GM12878 (cell line): Measurements from ENCODE around the gene HMCN2. TPM values are rescaled to one million over a fixed set of nuclear protein-coding genes. Genes with fewer than 3 reads are reported as not detected.

ENCODE experiments used
- ATAC-seq: fragments of 200-7000 bp; cut with Tn5 transposase; 3 replicates; pipeline ENCODE4 v1.9.1; 2020; ENCODE audit warnings: mild to moderate bottlenecking, moderate library complexity
- BruUV-seq: library from RNA; stranded (reverse); fragments of 400-500 nt; replicated peaks from 2 replicates; lab custom pipeline; 2021; lab: Mats Ljungman, UMichigan
- CTCF ChIA-PET: fragments of 300-600 bp; sonication (Branson Sonifier 250); formaldehyde crosslinking; extraction: SDS; loops from one replicate; lab custom pipeline; 2021; ENCODE audit warnings: inconsistent platforms; lab: Yijun Ruan, JAX
- POLR2A ChIA-PET: fragments of 350-600 bp; formaldehyde crosslinking; extraction: SDS; loops from one replicate; lab custom pipeline; 2021; ENCODE audit warnings: inconsistent platforms; lab: Charles Lee
- RAD21 ChIA-PET: fragments of 300-600 bp; sonication (Branson Sonifier 250); formaldehyde crosslinking; loops from one replicate; lab custom pipeline; 2023; ENCODE audit warnings: antibody characterized with exemption; ENCODE audit not compliant: unreplicated experiment; lab: Charles Lee
- SMC1A ChIA-PET: fragments of 300-600 bp; sonication (Branson Sonifier 250); formaldehyde crosslinking; loops from one replicate; lab custom pipeline; 2023; ENCODE audit not compliant: unreplicated experiment, uncharacterized antibody; lab: Charles Lee
- DNase-seq: peaks from one replicate; pipeline ENCODE4 v3.0.0-alpha.2; 2011; ENCODE audit warnings: low read depth, low spot score
- FAIRE-seq: peaks from 3 replicates; lab custom pipeline; 2011; peaks lifted over from hg19 to GRCh38; lab: Jason Lieb, UNC
- H2AFZ ChIP-seq: 2 replicates; pipeline ENCODE4 v1.6.0; 2011; ENCODE audit warnings: low read depth, low read length, control low read depth; ENCODE audit not compliant: control insufficient read depth
- H3K27ac ChIP-seq: 2 replicates; pipeline ENCODE4 v1.5.1; 2011; ENCODE audit warnings: control low read depth; ENCODE audit not compliant: control insufficient read depth, insufficient read depth
- H3K27me3 ChIP-seq, 2 experiments: replicated peaks in 1 of 2; 2 replicates each; pipeline versions ENCODE4 v1.6.0 to v1.6.1; 2011; ENCODE audit warnings: low read length in 1 of 2; ENCODE audit not compliant: control insufficient read depth in 2 of 2, insufficient read depth in 2 of 2
- H3K36me3 ChIP-seq, 2 experiments: 2 replicates each; pipeline ENCODE4 v1.5.1; 2011; ENCODE audit warnings: low read length in 1 of 2; ENCODE audit not compliant: control insufficient read depth in 2 of 2, insufficient read depth in 2 of 2
- H3K4me1 ChIP-seq: 2 replicates; pipeline ENCODE4 v1.6.1; 2011; ENCODE audit warnings: mild to moderate bottlenecking, low read length, moderate library complexity, mixed read lengths; ENCODE audit not compliant: control insufficient read depth, insufficient read depth
- H3K4me2 ChIP-seq: 2 replicates; pipeline ENCODE4 v1.6.0; 2011; ENCODE audit warnings: control low read depth; ENCODE audit not compliant: control insufficient read depth, insufficient read depth
- H3K4me3 ChIP-seq: fragments of 200-600 bp; sonication (generic); 2 replicates; pipeline ENCODE4 v1.5.1; 2016
- H3K79me2 ChIP-seq: 2 replicates; pipeline ENCODE4 v1.6.0; 2011; ENCODE audit warnings: low read length; ENCODE audit not compliant: control insufficient read depth, insufficient read depth
- H3K9ac ChIP-seq: 2 replicates; pipeline ENCODE4 v1.8.0; 2011; ENCODE audit warnings: low read length, control low read depth, mixed read lengths; ENCODE audit not compliant: control insufficient read depth, insufficient read depth
- H3K9me3 ChIP-seq: replicated peaks from 3 replicates; pipeline ENCODE4 v1.5.1; 2011; ENCODE audit warnings: mild to moderate bottlenecking, low read length; ENCODE audit not compliant: control insufficient read depth, insufficient read depth
- H4K20me1 ChIP-seq: 2 replicates; pipeline ENCODE4 v1.6.0; 2011; ENCODE audit not compliant: control insufficient read depth, insufficient read depth
- ATF3 ChIP-seq: IDR thresholded peaks from 2 replicates; pipeline ENCODE4 v1.6.1; 2011; ENCODE audit warnings: low read depth, mild to moderate bottlenecking, low read length, moderate library complexity, borderline replicate concordance; ENCODE audit errors: extremely low read depth
- ATF7 ChIP-seq: fragments of 450-650 bp; IDR thresholded peaks from 2 replicates; pipeline ENCODE4 v1.6.1; 2016; ENCODE audit warnings: low read depth, mild to moderate bottlenecking
- CBX5 ChIP-seq: sonication (generic); IDR thresholded peaks from 2 replicates; pipeline ENCODE4 v1.6.1; 2016; ENCODE audit warnings: low read depth, moderate library complexity, mild to moderate bottlenecking, inconsistent platforms
- ESRRA ChIP-seq: IDR thresholded peaks from 2 replicates; pipeline ENCODE4 v1.6.1; 2012; ENCODE audit warnings: mild to moderate bottlenecking, low read length, improper control_type of control experiment
- JUND ChIP-seq: IDR thresholded peaks from 2 replicates; pipeline ENCODE4 v1.6.1; 2012; ENCODE audit warnings: low read depth, mild to moderate bottlenecking, low read length, improper control_type of control experiment, moderate library complexity
- KDM1A ChIP-seq: fragments of 200-600 bp; sonication (generic); IDR thresholded peaks from 2 replicates; pipeline ENCODE4 v1.6.1; 2016; ENCODE audit warnings: borderline replicate concordance
- MXI1 ChIP-seq: fragments of 150-350 bp; IDR thresholded peaks from 2 replicates; pipeline ENCODE4 v1.6.1; 2011; ENCODE audit warnings: low read depth, mild to moderate bottlenecking, inconsistent platforms, low read length, improper control_type of control experiment
- SMAD1 ChIP-seq: fragments of 450-650 bp; IDR thresholded peaks from 2 replicates; pipeline ENCODE4 v1.6.1; 2018; ENCODE audit warnings: mild to moderate bottlenecking, low read depth; ENCODE audit not compliant: partially characterized antibody
- SREBF1 ChIP-seq: IDR thresholded peaks from 2 replicates; pipeline ENCODE4 v1.6.1; 2012; ENCODE audit warnings: mild to moderate bottlenecking, low read length
- TARDBP ChIP-seq: IDR thresholded peaks from 2 replicates; pipeline ENCODE4 v1.6.1; 2016; ENCODE audit warnings: borderline replicate concordance
- TCF7 ChIP-seq: IDR thresholded peaks from 2 replicates; pipeline ENCODE4 v1.6.1; 2014; ENCODE audit warnings: antibody characterized with exemption, borderline replicate concordance
- ZBTB4 ChIP-seq: fragments of 450-650 bp; formaldehyde crosslinking; IDR thresholded peaks from 2 replicates; pipeline ENCODE4 v1.4.0; 2022; ENCODE audit warnings: mild to moderate bottlenecking, moderate library complexity
- ZNF592 ChIP-seq: fragments of 450-650 bp; IDR thresholded peaks from 2 replicates; pipeline ENCODE4 v1.6.1; 2017; ENCODE audit warnings: mild to moderate bottlenecking, moderate library complexity
- WGBS: methylation state at CpG from one replicate; pipeline ENCODE4 v1.1.6; 2016; ENCODE audit warnings: low lambda C conversion rate; ENCODE audit not compliant: insufficient replicate concordance, insufficient coverage; ENCODE audit errors: missing lambda C conversion rate; 5-methylcytosine and 5-hydroxymethylcytosine counted together
- in situ Hi-C: fragments of 300-500 bp; cut with MboI; formaldehyde crosslinking; loops from 9 replicates; pipeline ENCODE4 v1.14.3; 2018; ENCODE audit warnings: mixed read lengths
- intact Hi-C: fragments of 100-400 bp; cut with micrococcal nuclease; formaldehyde crosslinking; loops from one replicate; pipeline ENCODE4 v1.14.2; 2022; ENCODE audit not compliant: unreplicated experiment
- polyA plus RNA-seq, 11 experiments: library from polyadenylated mRNA; depleted of rRNA in 4 of 11; unstranded in 6 of 11; stranded (reverse) in 5 of 11; fragments of >200 nt; fragmentation: Nextera tagmentation in 4 of 11; fragmentation: Illumina TruSeq in 1 of 11; extraction: Ambion mirVana in 4 of 11; extraction: Trizol in 1 of 11; gene quantifications; 1 replicate in 1 of 11; 2 replicates in 10 of 11; pipeline versions ENCODE4 v1.2.1 to v1.2.3, GENCODE V29; 2011 to 2016; ENCODE audit warnings: inconsistent platforms in 2 of 11, missing spikeins in 2 of 11, low read depth in 1 of 11
- total RNA-seq, 4 experiments: library from RNA; depleted of rRNA in 3 of 4; stranded (reverse); fragments of >200 nt in 3 of 4; fragmentation: Illumina TruSeq in 1 of 4; extraction: Trizol in 1 of 4; gene quantifications; 2 replicates each; pipeline versions ENCODE4 v1.2.1 to v1.2.3, GENCODE V29; 2013 to 2021

HMCN2 gene
- total and polyA plus RNA-seq, 10 of the 15 experiments (the other 5 are each of a cell fraction or from before 2014, with no cell fraction given): 0.04 TPM; not detected in 9

GRCh38 chr9:130284690-130285089, 19.1 kb downstream of the HMCN2 start:
- no peaks in the 10 kb centered on the region for H3K36me3 ChIP-seq
- no peak for FAIRE-seq
- ChIA-PET POLR2A (no interaction called here), RAD21 (no interaction called here), CTCF (interaction anchor here (0.6 kb wide), 1 partner anchor 1316 kb away, joined by 3 read pairs; no protein-coding TSS in a partner anchor)
- no TSS peak for BruUV-seq
- H3K4me2 ChIP-seq: no peak overlapping the region
- no peak overlapping the region for H3K27ac ChIP-seq
- H3K4me1 ChIP-seq: no peaks in the 10 kb centered on the region
- H3K9ac ChIP-seq: no peak overlapping the region
- H3K27me3 ChIP-seq: no peaks in the 10 kb centered on the region; a peak in 3 of 4 replicates
- no peak overlapping the region for H2AFZ ChIP-seq
- no peaks in the 10 kb centered on the region for H4K20me1 ChIP-seq
- 48% methylated on average over 7 of the region's 7 CpGs for WGBS
- no peak overlapping the region for H3K4me3 ChIP-seq
- TF ChIP-seq SREBF1 (no peak), KDM1A (no peak), MXI1 (no peak), ZBTB4 (no peak), ZNF592 (no peak), ESRRA (no peak), JUND (no peak), TARDBP (no peak), TCF7 (no peak), SMAD1 (no peak), ATF3 (no peak), CBX5 (no peak), ATF7 (no peak)
- TF ChIP-seq, all 136 proteins: peak for 0
- intact Hi-C loops (no loop called here), in situ Hi-C loops (no loop called here)
- no peak for DNase-seq
- no peak for ATAC-seq
- SMC1A ChIA-PET: no interaction called here
- no peaks in the 10 kb centered on the region for H3K9me3 ChIP-seq
- H3K79me2 ChIP-seq: no peaks in the 10 kb centered on the region
